GM06990 (cell line): Measurements from ENCODE around the gene PAX5.

Source experiments
- DNase-seq: peaks from one replicate; pipeline ENCODE4 v3.0.0-alpha.2; 2011; ENCODE audit not compliant: insufficient read length; ENCODE audit errors: extremely low read depth
- H3K27me3 ChIP-seq: replicated peaks from 2 replicates; pipeline ENCODE4 v1.6.0; 2011; ENCODE audit warnings: low read length; ENCODE audit not compliant: control insufficient read depth, insufficient read depth
- H3K36me3 ChIP-seq: 2 replicates; pipeline ENCODE4 v1.5.1; 2011; ENCODE audit warnings: low read length; ENCODE audit not compliant: control insufficient read depth, insufficient read depth
- H3K4me3 ChIP-seq: replicated peaks from 2 replicates; pipeline ENCODE4 v1.5.1; 2011; ENCODE audit warnings: low read depth, mild to moderate bottlenecking, control low read depth, low read length
- CTCF ChIP-seq: IDR thresholded peaks from 2 replicates; pipeline ENCODE4 v1.5.1; 2011; ENCODE audit warnings: low read length, control low read depth, mild to moderate bottlenecking, inconsistent platforms; ENCODE audit not compliant: insufficient read depth, poor library complexity, severe bottlenecking

PAX5 gene

GRCh38 chr9:36825179-36825578 is 208.9 kb downstream of the PAX5 start:
- peaks cover 2% of the 10 kb centered on the region for H3K27me3 ChIP-seq
- no peak for TF ChIP-seq CTCF
- no peaks in the 10 kb centered on the region for H3K36me3 ChIP-seq
- no peak overlapping the region for H3K4me3 ChIP-seq
- no peak for DNase-seq

- TF ChIP-seq CTCF: no peak
- H3K36me3 ChIP-seq: no peaks in the 10 kb centered on the region
- H3K4me3 ChIP-seq: no peak overlapping the region
- H3K27me3 ChIP-seq: peaks cover 2% of the 10 kb centered on the region
- no peak for DNase-seq
Observed at GRCh38 chr9:36823934-36824333, 210.1 kb downstream of the PAX5 start.

GRCh38 chr9:36823466-36823865 is 210.6 kb downstream of the PAX5 start:
- DNase-seq: no peak
- H3K36me3 ChIP-seq: no peaks in the 10 kb centered on the region
- no peak overlapping the region for H3K4me3 ChIP-seq
- TF ChIP-seq CTCF: no peak
- peaks cover 2% of the 10 kb centered on the region for H3K27me3 ChIP-seq

GRCh38 chr9:36822201-36822600 is 211.9 kb downstream of the PAX5 start:
- DNase-seq: no peak
- TF ChIP-seq CTCF: no peak
- Histone ChIP-seq H3K4me3 (no peak overlapping the region), H3K36me3 (no peaks in the 10 kb centered on the region), H3K27me3 (peaks cover 2% of the 10 kb centered on the region)

GRCh38 chr9:36820392-36820861 is 213.6 kb downstream of the PAX5 start:
- Histone ChIP-seq H3K27me3 (peaks cover 2% of the 10 kb centered on the region), H3K36me3 (no peaks in the 10 kb centered on the region), H3K4me3 (no peak overlapping the region)
- DNase-seq: no peak
- no peak for TF ChIP-seq CTCF
